Measurements from ENCODE around the gene ANAPC7.

ANAPC7 gene

DNA sequence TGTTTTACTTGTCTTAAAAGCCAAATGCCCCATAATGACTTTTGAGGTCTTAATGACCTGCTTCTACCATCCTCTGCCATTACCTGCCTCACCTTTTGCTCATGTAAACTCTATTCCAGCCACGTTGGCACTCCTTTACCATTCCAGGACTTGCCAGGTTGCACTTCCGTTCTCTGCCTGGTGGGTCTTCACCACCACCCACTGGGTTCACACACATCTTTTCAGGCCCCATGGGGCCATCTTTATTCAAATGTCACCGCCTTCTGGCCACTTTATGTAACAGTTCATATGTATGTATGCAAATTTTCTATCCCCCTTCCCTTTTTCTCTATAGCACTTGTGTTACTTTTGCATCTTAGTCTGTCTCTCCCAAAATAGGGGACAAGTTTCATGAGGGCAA lies 64.8 kb downstream of the ANAPC7 start:
- DNase-seq (ENCODE audit: low spot score), result no peak
- TF ChIP-seq, protein P1, sequence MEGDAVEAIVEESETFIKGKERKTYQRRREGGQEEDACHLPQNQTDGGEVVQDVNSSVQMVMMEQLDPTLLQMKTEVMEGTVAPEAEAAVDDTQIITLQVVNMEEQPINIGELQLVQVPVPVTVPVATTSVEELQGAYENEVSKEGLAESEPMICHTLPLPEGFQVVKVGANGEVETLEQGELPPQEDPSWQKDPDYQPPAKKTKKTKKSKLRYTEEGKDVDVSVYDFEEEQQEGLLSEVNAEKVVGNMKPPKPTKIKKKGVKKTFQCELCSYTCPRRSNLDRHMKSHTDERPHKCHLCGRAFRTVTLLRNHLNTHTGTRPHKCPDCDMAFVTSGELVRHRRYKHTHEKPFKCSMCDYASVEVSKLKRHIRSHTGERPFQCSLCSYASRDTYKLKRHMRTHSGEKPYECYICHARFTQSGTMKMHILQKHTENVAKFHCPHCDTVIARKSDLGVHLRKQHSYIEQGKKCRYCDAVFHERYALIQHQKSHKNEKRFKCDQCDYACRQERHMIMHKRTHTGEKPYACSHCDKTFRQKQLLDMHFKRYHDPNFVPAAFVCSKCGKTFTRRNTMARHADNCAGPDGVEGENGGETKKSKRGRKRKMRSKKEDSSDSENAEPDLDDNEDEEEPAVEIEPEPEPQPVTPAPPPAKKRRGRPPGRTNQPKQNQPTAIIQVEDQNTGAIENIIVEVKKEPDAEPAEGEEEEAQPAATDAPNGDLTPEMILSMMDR (conservative IDR thresholded peaks at IDR 0.05; ENCODE audit: low read depth), result no peak
- H3K27ac ChIP-seq, result peak overlapping the region; percentile 48
- ChIA-PET CTCF (no interaction called here), POLR2A (ENCODE audit: low non-redundant PET) (no interaction called here)

DNA sequence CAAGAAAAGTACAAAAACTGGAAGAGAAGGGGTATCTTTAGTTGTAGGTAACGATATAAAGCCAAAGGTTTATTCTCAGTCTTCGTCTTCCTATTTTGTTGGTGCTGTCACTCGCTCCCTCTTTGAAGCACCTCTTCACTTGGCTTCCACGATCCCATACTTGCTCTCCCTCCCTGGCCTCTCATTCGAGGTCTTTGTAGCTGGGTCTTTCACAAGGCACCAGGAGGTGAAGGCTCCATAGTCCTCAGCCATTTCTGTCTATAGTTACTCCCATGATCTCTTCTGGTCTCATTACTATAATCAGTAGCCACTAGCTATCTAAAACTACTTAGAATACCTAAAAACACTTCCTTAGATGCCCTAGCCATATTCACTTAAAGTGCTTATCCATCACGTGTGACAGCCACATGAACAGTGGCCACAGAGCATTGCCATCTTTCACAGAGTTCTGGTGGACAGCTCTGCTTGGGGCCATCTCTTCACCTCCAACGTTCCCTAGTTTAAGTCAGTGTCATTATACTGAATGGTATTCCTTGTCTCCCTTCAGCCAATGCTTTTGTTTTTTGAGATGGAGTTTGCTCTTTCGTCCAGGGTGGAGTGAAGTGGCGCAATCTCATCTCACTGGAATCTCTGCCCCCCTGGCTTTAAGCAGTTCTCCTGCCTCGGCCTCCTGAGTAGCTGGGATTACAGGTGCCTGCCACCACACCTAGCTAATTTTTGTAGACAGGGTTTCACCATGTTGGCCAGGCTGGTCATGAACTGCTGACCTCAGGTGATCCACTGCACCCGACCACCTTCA lies 65.4 kb downstream of the ANAPC7 start:
- H3K27ac ChIP-seq, result peak overlapping the region; percentile 48
- no peak for DNase-seq (ENCODE audit: low spot score)
- ChIA-PET POLR2A (ENCODE audit: low non-redundant PET) (interaction anchor here (0.6 kb wide), 1 partner anchor 10 kb away, joined by 4 read pairs; no protein-coding TSS in a partner anchor), CTCF (no interaction called here)
- TF ChIP-seq, protein P1 (conservative IDR thresholded peaks at IDR 0.05; ENCODE audit: low read depth), result no peak

DNA sequence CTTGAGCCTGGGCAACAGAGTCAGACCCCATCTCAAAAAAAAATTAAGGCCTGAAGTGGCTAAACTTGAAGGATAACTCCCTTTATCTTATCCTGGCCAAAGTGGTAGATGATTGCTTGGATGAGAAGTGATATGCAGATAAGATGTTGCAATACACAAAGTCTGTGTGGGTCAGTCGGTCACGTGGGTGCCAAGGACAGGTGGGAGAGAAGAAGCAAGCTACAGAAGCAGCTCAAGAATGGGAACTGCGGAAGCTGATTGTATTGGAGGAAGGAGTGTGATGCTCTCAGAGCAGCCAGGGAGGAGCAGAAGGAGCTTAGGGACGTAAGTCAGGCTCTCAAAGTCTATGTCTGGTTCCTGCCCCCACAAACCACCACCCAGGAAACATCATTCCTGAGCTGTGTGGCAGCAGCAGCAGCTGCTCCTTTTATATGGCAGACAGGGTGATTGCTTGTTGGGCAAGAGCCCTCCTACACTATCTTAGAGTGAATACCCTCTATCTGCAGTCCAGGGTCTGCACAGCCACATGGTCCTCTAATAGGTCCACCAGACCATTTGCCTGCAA lies 67.9 kb downstream of the ANAPC7 start:
- TF ChIP-seq, protein P1 (conservative IDR thresholded peaks at IDR 0.05; ENCODE audit: low read depth), result no peak
- no peak overlapping the region for H3K27ac ChIP-seq
- ChIA-PET POLR2A (ENCODE audit: low non-redundant PET) (no interaction called here), CTCF (no interaction called here)
- no peak for DNase-seq (ENCODE audit: low spot score)

DNA sequence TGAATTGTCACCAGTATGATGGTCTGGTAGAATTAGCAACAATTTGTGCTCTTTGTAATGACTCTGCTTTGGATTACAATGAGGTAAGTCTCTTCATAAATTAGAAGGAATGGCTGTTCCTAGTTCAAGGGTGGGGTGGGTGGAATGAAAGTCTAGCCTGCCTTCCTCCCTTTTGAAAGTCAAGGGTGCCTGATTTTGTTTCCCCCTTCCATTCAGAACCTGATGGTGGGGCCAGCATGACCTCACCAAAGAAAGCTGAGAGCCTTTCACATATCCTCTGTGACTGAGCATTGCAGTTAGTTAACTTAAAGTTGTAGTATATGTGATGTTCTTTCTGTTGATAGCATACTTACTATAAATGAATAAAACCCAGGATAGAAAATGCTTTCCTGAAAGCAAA lies 70.3 kb downstream of the ANAPC7 start:
- TF ChIP-seq, protein P1 (conservative IDR thresholded peaks at IDR 0.05; ENCODE audit: low read depth), result no peak
- DNase-seq (ENCODE audit: low spot score), result no peak
- H3K27ac ChIP-seq, result no peak overlapping the region
- POLR2A ChIA-PET (ENCODE audit: low non-redundant PET), result no interaction called here
- CTCF ChIA-PET, result no interaction called here

DNA sequence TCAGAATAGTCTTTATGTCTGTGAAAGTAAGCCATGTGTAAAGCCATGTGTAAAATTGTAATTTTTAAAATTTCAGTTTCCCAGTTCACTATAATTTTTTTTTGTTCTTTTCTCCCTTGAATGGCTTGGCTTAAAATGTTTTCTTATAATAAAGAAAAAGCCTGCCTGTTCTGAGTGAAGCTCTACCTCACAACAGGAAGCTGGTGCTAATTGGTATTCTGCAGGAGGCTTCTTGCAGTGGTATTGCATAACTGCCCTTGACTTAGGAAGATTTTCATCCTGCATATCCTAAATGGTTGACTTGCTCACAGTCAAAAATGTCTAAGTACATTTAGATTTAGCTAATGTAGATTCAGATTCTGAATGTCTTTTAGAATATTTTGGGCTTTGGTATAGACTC lies 73.0 kb downstream of the ANAPC7 start:
- POLR2A ChIA-PET (ENCODE audit: low non-redundant PET), result no interaction called here
- CTCF ChIA-PET, result interaction anchor here (1.0 kb wide), 1 partner anchor 18 kb away, joined by 5 read pairs; no protein-coding TSS in a partner anchor
- TF ChIP-seq, protein P1 (conservative IDR thresholded peaks at IDR 0.05; ENCODE audit: low read depth), result no peak
- DNase-seq (ENCODE audit: low spot score), result no peak
- peak overlapping the region; percentile 42; the same call in 1 of the 2 replicates for H3K27ac ChIP-seq

DNA sequence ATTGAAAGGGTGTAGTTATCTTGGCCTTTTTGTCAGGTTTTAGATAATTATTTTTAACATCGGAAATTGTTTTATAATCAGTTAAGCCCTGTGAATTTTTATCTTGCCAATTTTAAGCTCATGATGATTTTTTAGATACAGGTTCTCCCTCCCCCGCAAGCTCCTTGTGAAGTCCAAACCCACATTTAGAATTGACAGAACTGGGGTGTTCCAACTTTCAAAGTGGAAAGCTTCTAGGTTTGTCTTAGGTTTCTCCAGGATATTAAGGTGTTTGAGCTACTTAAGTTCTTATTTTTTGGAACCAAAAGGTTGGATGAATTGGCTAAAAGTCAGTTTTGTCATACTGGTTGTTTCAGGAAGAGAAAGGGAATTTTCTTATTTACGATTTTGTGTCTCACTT lies 73.4 kb downstream of the ANAPC7 start:
- POLR2A ChIA-PET (ENCODE audit: low non-redundant PET), result no interaction called here
- no peak overlapping the region for H3K27ac ChIP-seq
- TF ChIP-seq, protein P1 (conservative IDR thresholded peaks at IDR 0.05; ENCODE audit: low read depth), result no peak
- no peak for DNase-seq (ENCODE audit: low spot score)
- CTCF ChIA-PET, result interaction anchor here (0.6 to 1.0 kb wide), 2 partner anchors 17 to 228 kb away, joined by 3 to 5 read pairs; no protein-coding TSS in a partner anchor

Measured in RWPE1 (cell line).